ENCODE results near the gene HEXIM2. TPM values are rescaled to one million over a fixed set of nuclear protein-coding genes. Genes with fewer than 3 reads are reported as not detected.
A peak's percentile ranks its signal among the peaks of the same experiment; 100 is the strongest.

Gene HEXIM2
- 6.6 and 6.7 TPM in 2 replicates for total RNA-seq

DNA sequence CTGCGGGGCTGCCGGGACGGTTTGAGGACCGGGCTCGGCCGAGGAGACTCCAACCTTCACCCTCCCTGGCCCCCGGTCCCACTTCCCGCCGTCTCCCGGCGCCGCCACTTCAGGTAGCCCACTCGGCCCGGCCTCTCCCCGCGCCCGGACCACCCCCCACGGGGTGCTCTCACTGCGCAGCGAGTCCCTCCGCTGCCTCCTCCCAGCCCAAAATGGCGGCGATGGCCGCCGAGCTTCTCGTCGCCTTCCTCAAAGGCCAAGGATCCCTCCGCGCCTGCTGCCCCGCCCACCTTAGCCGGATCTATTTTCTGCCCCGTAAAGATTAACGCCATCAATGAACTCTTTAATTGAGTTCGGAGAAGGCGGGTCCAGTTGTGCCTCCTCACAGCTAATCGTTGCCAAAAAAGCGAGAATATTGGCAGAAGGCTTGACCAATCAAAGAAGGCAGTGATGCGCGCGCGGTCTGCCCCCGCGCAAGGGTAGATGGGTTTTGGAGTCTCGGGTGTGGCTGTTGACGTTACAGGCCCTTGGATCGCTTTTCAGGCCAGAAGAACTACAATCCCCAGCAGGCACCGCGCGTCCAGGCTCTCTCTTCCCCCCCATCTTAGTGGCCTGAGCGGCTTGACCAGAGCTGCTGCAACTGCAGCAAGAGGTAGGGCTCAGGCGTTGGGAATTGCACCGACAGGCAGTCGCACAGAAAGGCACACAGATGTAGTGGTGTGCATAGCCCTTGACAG, at the start of gene HEXIM2:
TSS of gene HEXIM2 (plus strand) at position 588 of the 737 bp plus-strand sequence. CDS start 919 bp downstream, outside the sequence.

DNA sequence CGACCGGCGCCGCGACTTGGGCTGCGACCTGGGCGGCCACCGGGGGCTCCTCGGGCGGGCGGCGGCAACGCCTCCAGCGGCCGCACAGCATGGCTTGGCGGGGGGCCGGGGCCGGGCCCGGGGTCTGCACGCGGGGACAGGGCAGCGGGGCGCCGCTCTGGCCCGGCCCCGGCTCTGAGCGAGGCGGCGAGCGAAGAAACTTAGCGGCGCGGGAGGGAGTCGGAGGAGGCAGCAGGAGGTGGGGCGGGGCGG, 29.4 kb upstream of the HEXIM2 start, which contains the start of gene PLCD3:
TSS of gene PLCD3 (minus strand) at position 196 of the 252 bp plus-strand sequence. CDS start at position 91, 105 bp downstream.

GRCh38 chr17:45135192-45135977, 26.3 kb upstream of the HEXIM2 start, which contains the start of gene ACBD4:
ACBD4 (plus strand) TSS chr17:45135687; CDS start chr17:45136145, 458 bp downstream.

DNA sequence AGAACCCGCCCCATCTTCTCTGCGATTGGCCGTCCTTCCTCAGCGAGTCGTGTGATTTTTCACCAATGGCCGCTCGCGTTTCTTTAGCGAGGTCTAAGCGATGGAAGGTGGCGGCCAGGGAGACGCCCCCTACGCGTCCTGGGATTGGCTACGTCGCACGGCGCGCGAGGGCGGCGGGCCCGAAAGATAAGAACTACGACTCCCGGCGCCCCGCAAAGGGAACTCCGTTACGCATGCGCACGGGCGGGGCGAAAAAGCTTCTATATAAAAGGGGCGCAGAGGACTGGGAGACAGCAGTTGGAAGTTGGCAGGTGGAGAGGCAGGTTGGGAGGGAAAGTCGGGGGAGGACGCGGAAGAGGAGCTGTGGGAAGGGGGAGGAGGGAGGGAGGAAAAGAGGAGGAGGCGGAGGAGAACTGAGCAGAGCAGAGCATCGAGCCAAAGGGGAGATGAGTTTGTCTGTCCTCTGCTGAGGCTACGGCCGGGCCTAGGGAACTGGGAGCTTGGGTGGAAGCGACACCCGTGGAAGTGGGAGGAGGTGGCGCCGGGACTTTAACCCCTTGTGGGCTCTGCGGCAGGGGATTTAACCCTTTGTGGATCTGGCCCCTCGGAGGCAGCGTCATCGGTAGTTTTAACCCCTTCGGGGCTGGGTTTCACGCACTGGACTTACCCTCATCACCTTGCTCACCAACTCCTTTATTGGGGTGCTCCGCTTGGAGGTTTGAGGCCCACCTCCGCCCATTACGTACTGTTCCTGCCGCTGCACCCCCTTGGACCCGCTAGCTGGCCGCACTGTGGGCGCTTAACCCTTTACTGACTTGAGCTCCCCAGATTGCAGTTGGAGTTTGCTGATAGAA, 13.3 kb upstream of the HEXIM2 start, which contains the start of gene HEXIM1:
TSS of gene HEXIM1 (plus strand) at position 293 of the 854 bp plus-strand sequence. CDS start 716 bp downstream, outside the sequence.

Small RNAs within 50 kb of the gene (small RNA-seq; reads per million reads assigned to genes)
- gene MIR6784, result 1.1 reads per million, percentile 48 among the genes with 10 or more reads in this experiment

Other genes starting within 250 kb of the HEXIM2 start
- 0.65 and 0.76 TPM in 2 replicates for gene GFAP, start 246.4 kb upstream of the HEXIM2 start, total RNA-seq
- gene KIF18B, start 214.1 kb upstream of the HEXIM2 start, total RNA-seq, result 2.7 and 3.7 TPM in 2 replicates
- 1.1 and 2.4 TPM in 2 replicates for gene C1QL1, start 193.6 kb upstream of the HEXIM2 start, total RNA-seq
- gene DCAKD, start 110.2 kb upstream of the HEXIM2 start, total RNA-seq, result 37.4 and 42.4 TPM in 2 replicates
- 63.3 and 87.4 TPM in 2 replicates for gene NMT1, start 100.6 kb upstream of the HEXIM2 start, total RNA-seq
- gene PLCD3, start 29.4 kb upstream of the HEXIM2 start, total RNA-seq, result 137 and 253 TPM in 2 replicates
- gene ACBD4, start 26.2 kb upstream of the HEXIM2 start, total RNA-seq, result 5.0 and 5.7 TPM in 2 replicates
- gene HEXIM1, start 13.4 kb upstream of the HEXIM2 start, total RNA-seq, result 13.4 and 15.2 TPM in 2 replicates
- gene FMNL1, start 60.0 kb downstream of the HEXIM2 start, total RNA-seq, result 1.8 and 4.1 TPM in 2 replicates
- 0.13 TPM in 1 of 2 replicates, not detected in the other for gene SPATA32, start 100.2 kb downstream of the HEXIM2 start, total RNA-seq
- gene MAP3K14, start 155.1 kb downstream of the HEXIM2 start, total RNA-seq, result 5.7 and 6.0 TPM in 2 replicates

Measured in articular chondrocyte of knee joint (primary cell).